HEK293 (cell line): ENCODE data around the gene C19orf53.

Experiments used
- CTCF ChIA-PET: fragments of 350-600 bp; formaldehyde crosslinking; extraction: SDS; loops from one replicate; lab custom pipeline; 2021; ENCODE audit warnings: antibody characterized with exemption; lab: Yijun Ruan, JAX
- POLR2A ChIA-PET: fragments of 300-600 bp; formaldehyde crosslinking; extraction: SDS; loops from one replicate; lab custom pipeline; 2020; ENCODE audit warnings: antibody characterized with exemption, inconsistent platforms; lab: Yijun Ruan, JAX
- H3K27ac ChIP-seq: fragments of 200-500 bp; sonication (Bioruptor generic); 2 replicates; pipeline ENCODE4 v1.5.1; 2014; ENCODE audit warnings: low read depth, low read length, control low read depth, inconsistent platforms; ENCODE audit errors: extremely low read depth
- H3K36me3 ChIP-seq, 2 experiments: fragments of 200-500 bp in 1 of 2; sonication (Bioruptor generic) in 1 of 2; 1 replicate in 1 of 2; 2 replicates in 1 of 2; pipeline ENCODE4 v1.5.1; 2014 to 2017; ENCODE audit warnings: inconsistent platforms in 2 of 2, low read length in 2 of 2; ENCODE audit not compliant: control insufficient read depth in 2 of 2, insufficient read depth in 1 of 2
- H3K4me1 ChIP-seq: fragments of 200-500 bp; sonication (Bioruptor generic); 2 replicates; pipeline ENCODE4 v1.5.1; 2014; ENCODE audit warnings: mild to moderate bottlenecking, low read length, inconsistent platforms; ENCODE audit not compliant: control insufficient read depth, insufficient read depth
- H3K4me3 ChIP-seq: 2 replicates; pipeline ENCODE4 v1.5.1; 2011; ENCODE audit warnings: low read depth, mild to moderate bottlenecking, control low read depth, low read length, moderate library complexity
- H3K9me3 ChIP-seq: fragments of 200-500 bp; sonication (Bioruptor generic); 2 replicates; pipeline ENCODE4 v1.5.1; 2014; ENCODE audit warnings: low read depth, low read length, inconsistent platforms; ENCODE audit not compliant: control insufficient read depth, insufficient read depth
- BCL11B ChIP-seq: fragments of 450-650 bp; formaldehyde crosslinking; IDR thresholded peaks from 2 replicates; pipeline ENCODE4 v1.5.1; 2016; ENCODE audit warnings: low read depth, missing biosample characterization, missing genetic modification characterization
- GLI4 ChIP-seq: fragments of 450-650 bp; formaldehyde crosslinking; IDR thresholded peaks from 2 replicates; pipeline ENCODE4 v1.5.1; 2016; ENCODE audit warnings: missing biosample characterization, missing genetic modification characterization
- KLF9 ChIP-seq: fragments of 450-650 bp; formaldehyde crosslinking; IDR thresholded peaks from 2 replicates; pipeline ENCODE4 v1.5.1; 2016; ENCODE audit warnings: missing biosample characterization, missing genetic modification characterization, low read depth
- RBAK ChIP-seq: fragments of 450-650 bp; formaldehyde crosslinking; IDR thresholded peaks from 2 replicates; pipeline ENCODE4 v1.5.1; 2016; ENCODE audit warnings: missing biosample characterization, missing genetic modification characterization
- SALL2 ChIP-seq: fragments of 450-650 bp; formaldehyde crosslinking; IDR thresholded peaks from 2 replicates; pipeline ENCODE4 v1.5.0; 2017; ENCODE audit warnings: missing biosample characterization, mild to moderate bottlenecking, missing genetic modification characterization, borderline replicate concordance
- SP3 ChIP-seq: fragments of 450-650 bp; formaldehyde crosslinking; IDR thresholded peaks from 2 replicates; pipeline ENCODE4 v1.5.1; 2016; ENCODE audit warnings: missing biosample characterization, missing genetic modification characterization
- TRIM28 ChIP-seq: IDR thresholded peaks from 2 replicates; pipeline ENCODE4 v1.6.1; 2011; ENCODE audit warnings: low read length, control low read depth, borderline replicate concordance
- ZBTB17 ChIP-seq: fragments of 450-650 bp; formaldehyde crosslinking; IDR thresholded peaks from 2 replicates; pipeline ENCODE4 v1.5.1; 2016; ENCODE audit warnings: missing biosample characterization, missing genetic modification characterization
- ZFP37 ChIP-seq: fragments of 450-650 bp; formaldehyde crosslinking; IDR thresholded peaks from 2 replicates; pipeline ENCODE4 v1.5.1; 2016; ENCODE audit warnings: missing biosample characterization, missing genetic modification characterization
- ZIC2 ChIP-seq: fragments of 450-650 bp; formaldehyde crosslinking; IDR thresholded peaks from 2 replicates; pipeline ENCODE4 v1.5.1; 2016; ENCODE audit warnings: missing biosample characterization, missing genetic modification characterization
- ZNF132 ChIP-seq: fragments of 450-650 bp; formaldehyde crosslinking; IDR thresholded peaks from 2 replicates; pipeline ENCODE4 v1.5.1; 2017; ENCODE audit warnings: missing biosample characterization, missing genetic modification characterization, borderline replicate concordance
- ZNF133 ChIP-seq: fragments of 450-650 bp; formaldehyde crosslinking; IDR thresholded peaks from 2 replicates; pipeline ENCODE4 v1.5.1; 2016; ENCODE audit warnings: missing biosample characterization, missing genetic modification characterization
- ZNF169 ChIP-seq: fragments of 450-650 bp; formaldehyde crosslinking; IDR thresholded peaks from 2 replicates; pipeline ENCODE4 v1.5.1; 2016; ENCODE audit warnings: missing biosample characterization, missing genetic modification characterization
- ZNF248 ChIP-seq: fragments of 450-650 bp; formaldehyde crosslinking; IDR thresholded peaks from 2 replicates; pipeline ENCODE4 v1.5.1; 2017; ENCODE audit warnings: missing biosample characterization, missing genetic modification characterization
- ZNF266 ChIP-seq: fragments of 450-650 bp; formaldehyde crosslinking; IDR thresholded peaks from 2 replicates; pipeline ENCODE4 v1.5.1; 2016; ENCODE audit warnings: missing biosample characterization, missing genetic modification characterization, low read depth
- ZNF416 ChIP-seq: fragments of 450-650 bp; formaldehyde crosslinking; IDR thresholded peaks from 2 replicates; pipeline ENCODE4 v1.5.1; 2016; ENCODE audit warnings: missing biosample characterization, missing genetic modification characterization
- ZNF426 ChIP-seq: fragments of 450-650 bp; formaldehyde crosslinking; IDR thresholded peaks from 2 replicates; pipeline ENCODE4 v1.5.1; 2017; ENCODE audit warnings: missing biosample characterization, missing genetic modification characterization, mild to moderate bottlenecking, inconsistent platforms, moderate library complexity
- ZNF514 ChIP-seq: fragments of 450-650 bp; formaldehyde crosslinking; IDR thresholded peaks from 2 replicates; pipeline ENCODE4 v1.5.1; 2016; ENCODE audit warnings: missing biosample characterization, missing genetic modification characterization
- ZNF600 ChIP-seq: fragments of 450-650 bp; formaldehyde crosslinking; IDR thresholded peaks from 2 replicates; pipeline ENCODE4 v1.5.1; 2016; ENCODE audit warnings: missing biosample characterization, missing genetic modification characterization
- ZNF624 ChIP-seq: fragments of 450-650 bp; formaldehyde crosslinking; IDR thresholded peaks from 2 replicates; pipeline ENCODE4 v1.5.1; 2017; ENCODE audit warnings: missing biosample characterization, missing genetic modification characterization
- ZNF629 ChIP-seq: fragments of 450-650 bp; formaldehyde crosslinking; IDR thresholded peaks from 2 replicates; pipeline ENCODE4 v1.5.1; 2017; ENCODE audit warnings: missing biosample characterization, missing genetic modification characterization
- ZNF660 ChIP-seq: fragments of 450-650 bp; IDR thresholded peaks from 2 replicates; pipeline ENCODE4 v1.5.1; 2018; ENCODE audit warnings: missing biosample characterization, mild to moderate bottlenecking, missing genetic modification characterization
- TF ChIP-seq, protein P1 (sequence below): fragments of 450-650 bp; formaldehyde crosslinking; IDR thresholded peaks from 2 replicates; pipeline ENCODE4 v1.5.1; 2016; ENCODE audit warnings: missing biosample characterization, missing genetic modification characterization, borderline replicate concordance
- TF ChIP-seq, protein P2 (sequence below): fragments of 450-650 bp; formaldehyde crosslinking; IDR thresholded peaks from 2 replicates; pipeline ENCODE4 v1.5.1; 2017; ENCODE audit warnings: missing biosample characterization, missing genetic modification characterization
- TF ChIP-seq, protein P3 (sequence below): fragments of 450-650 bp; formaldehyde crosslinking; IDR thresholded peaks from 2 replicates; pipeline ENCODE4 v1.5.1; 2016; ENCODE audit warnings: missing biosample characterization, missing genetic modification characterization
- TF ChIP-seq, protein P4 (sequence below): fragments of 450-650 bp; formaldehyde crosslinking; IDR thresholded peaks from 2 replicates; pipeline ENCODE4 v1.5.1; 2017; ENCODE audit warnings: missing biosample characterization, missing genetic modification characterization
- TF ChIP-seq, protein P5 (sequence below): fragments of 450-650 bp; formaldehyde crosslinking; IDR thresholded peaks from 2 replicates; pipeline ENCODE4 v1.5.1; 2016; ENCODE audit warnings: missing biosample characterization, missing genetic modification characterization, borderline replicate concordance

Gene C19orf53

DNA sequence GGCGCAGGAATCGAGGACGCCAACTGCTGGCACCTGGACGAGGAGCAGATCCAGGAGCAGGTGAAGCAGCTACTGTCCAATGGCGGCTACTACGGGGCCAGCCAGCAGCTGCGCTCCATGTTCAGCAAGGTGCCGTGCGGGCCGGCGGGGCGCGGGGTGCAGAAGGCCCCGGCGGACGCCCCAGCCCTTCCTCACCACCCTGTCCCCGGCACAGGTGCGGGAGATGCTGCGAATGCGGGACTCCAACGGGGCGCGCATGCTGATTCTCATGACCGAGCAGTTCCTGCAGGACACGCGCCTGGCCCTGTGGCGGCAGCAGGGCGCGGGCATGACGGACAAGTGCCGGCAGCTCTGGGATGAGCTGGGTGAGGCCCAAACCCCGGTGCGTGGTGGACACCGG lies 34.6 kb downstream of the C19orf53 start (continued):
- TF ChIP-seq, protein P1, sequence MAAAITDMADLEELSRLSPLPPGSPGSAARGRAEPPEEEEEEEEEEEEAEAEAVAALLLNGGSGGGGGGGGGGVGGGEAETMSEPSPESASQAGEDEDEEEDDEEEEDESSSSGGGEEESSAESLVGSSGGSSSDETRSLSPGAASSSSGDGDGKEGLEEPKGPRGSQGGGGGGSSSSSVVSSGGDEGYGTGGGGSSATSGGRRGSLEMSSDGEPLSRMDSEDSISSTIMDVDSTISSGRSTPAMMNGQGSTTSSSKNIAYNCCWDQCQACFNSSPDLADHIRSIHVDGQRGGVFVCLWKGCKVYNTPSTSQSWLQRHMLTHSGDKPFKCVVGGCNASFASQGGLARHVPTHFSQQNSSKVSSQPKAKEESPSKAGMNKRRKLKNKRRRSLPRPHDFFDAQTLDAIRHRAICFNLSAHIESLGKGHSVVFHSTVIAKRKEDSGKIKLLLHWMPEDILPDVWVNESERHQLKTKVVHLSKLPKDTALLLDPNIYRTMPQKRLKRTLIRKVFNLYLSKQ (tag by site-specific recombination), result no peak
- TF ChIP-seq, protein P2, sequence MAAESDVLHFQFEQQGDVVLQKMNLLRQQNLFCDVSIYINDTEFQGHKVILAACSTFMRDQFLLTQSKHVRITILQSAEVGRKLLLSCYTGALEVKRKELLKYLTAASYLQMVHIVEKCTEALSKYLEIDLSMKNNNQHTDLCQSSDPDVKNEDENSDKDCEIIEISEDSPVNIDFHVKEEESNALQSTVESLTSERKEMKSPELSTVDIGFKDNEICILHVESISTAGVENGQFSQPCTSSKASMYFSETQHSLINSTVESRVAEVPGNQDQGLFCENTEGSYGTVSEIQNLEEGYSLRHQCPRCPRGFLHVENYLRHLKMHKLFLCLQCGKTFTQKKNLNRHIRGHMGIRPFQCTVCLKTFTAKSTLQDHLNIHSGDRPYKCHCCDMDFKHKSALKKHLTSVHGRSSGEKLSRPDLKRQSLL, result no peak
- no peak for TF ChIP-seq ZBTB17 (tag by site-specific recombination)
- TF ChIP-seq ZNF426 (tag by site-specific recombination), result no peak
- TF ChIP-seq TRIM28, result no peak
- no peak for TF ChIP-seq KLF9

DNA sequence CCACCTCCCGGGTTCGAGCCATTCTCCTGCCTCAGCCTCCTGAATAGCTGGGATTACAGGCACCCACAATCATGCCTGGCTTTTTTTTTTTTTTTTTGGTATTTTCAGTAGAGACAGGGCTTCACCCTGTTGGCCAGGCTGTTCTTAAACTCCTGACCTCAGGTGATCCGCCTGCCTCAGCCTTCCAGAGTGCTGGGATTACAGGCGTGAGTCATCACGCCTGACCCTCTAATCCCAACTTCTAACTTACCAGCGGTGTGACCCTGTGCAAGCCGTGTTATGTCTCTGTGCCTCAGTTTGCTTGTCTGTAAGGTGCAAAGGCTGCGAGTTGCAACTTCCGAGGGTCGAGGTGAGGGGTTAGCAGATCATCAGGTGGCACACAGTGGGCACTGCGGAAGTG lies 38.3 kb downstream of the C19orf53 start:
- CTCF ChIA-PET, result no interaction called here
- no peaks in the 10 kb centered on the region for H3K4me1 ChIP-seq
- peaks cover 5 to 44% of the 10 kb centered on the region in 2 experiments; a peak in 2 of 3 replicates for H3K36me3 ChIP-seq
- H3K4me3 ChIP-seq, result no peak overlapping the region
- POLR2A ChIA-PET, result no interaction called here
- no peak overlapping the region for H3K27ac ChIP-seq
- TF ChIP-seq ZNF624, result no peak
- no peak for TF ChIP-seq ZNF600 (tag by site-specific recombination)
- TF ChIP-seq ZNF248 (tag by site-specific recombination), result no peak
- no peak for TF ChIP-seq ZNF169 (tag by site-specific recombination)
- TF ChIP-seq, protein P3, sequence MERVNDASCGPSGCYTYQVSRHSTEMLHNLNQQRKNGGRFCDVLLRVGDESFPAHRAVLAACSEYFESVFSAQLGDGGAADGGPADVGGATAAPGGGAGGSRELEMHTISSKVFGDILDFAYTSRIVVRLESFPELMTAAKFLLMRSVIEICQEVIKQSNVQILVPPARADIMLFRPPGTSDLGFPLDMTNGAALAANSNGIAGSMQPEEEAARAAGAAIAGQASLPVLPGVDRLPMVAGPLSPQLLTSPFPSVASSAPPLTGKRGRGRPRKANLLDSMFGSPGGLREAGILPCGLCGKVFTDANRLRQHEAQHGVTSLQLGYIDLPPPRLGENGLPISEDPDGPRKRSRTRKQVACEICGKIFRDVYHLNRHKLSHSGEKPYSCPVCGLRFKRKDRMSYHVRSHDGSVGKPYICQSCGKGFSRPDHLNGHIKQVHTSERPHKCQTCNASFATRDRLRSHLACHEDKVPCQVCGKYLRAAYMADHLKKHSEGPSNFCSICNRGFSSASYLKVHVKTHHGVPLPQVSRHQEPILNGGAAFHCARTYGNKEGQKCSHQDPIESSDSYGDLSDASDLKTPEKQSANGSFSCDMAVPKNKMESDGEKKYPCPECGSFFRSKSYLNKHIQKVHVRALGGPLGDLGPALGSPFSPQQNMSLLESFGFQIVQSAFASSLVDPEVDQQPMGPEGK (tag by site-specific recombination), result no peak
- TF ChIP-seq ZNF660, result no peak
- no peak for TF ChIP-seq KLF9
- TF ChIP-seq RBAK (tag by site-specific recombination), result no peak
- no peak for TF ChIP-seq GLI4 (tag by site-specific recombination)
- TF ChIP-seq ZNF629 (tag by site-specific recombination), result no peak
- no peak for TF ChIP-seq ZNF132 (tag by site-specific recombination)
- TF ChIP-seq ZNF133 (tag by site-specific recombination), result no peak
- TF ChIP-seq, protein P4, sequence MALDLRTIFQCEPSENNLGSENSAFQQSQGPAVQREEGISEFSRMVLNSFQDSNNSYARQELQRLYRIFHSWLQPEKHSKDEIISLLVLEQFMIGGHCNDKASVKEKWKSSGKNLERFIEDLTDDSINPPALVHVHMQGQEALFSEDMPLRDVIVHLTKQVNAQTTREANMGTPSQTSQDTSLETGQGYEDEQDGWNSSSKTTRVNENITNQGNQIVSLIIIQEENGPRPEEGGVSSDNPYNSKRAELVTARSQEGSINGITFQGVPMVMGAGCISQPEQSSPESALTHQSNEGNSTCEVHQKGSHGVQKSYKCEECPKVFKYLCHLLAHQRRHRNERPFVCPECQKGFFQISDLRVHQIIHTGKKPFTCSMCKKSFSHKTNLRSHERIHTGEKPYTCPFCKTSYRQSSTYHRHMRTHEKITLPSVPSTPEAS (tag by site-specific recombination), result no peak
- no peaks in the 10 kb centered on the region for H3K9me3 ChIP-seq

DNA sequence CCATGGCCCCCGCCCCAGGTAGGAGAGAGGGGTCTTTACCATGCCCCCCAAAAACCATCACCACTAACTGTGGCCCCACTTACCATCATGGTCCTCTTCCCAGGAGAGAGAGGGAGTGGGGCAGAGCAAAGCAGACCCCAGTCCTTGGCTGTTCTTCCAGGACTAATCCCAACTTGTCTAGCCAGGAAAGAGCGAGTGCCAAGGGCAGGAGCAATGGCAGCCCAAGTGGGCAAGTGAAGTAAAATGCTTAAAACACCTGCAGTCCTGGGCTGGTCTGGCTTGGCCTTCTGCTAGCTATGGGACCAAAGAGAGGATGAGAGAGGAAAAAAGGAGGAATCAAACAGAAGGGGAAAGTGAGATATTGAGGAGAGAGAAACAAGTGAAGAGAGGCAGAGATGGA lies 38.9 kb downstream of the C19orf53 start:
- no peak overlapping the region for H3K4me3 ChIP-seq
- H3K27ac ChIP-seq, result no peak overlapping the region
- no peaks in the 10 kb centered on the region for H3K4me1 ChIP-seq
- POLR2A ChIA-PET, result interaction anchor here (1.5 kb wide), 1 partner anchor 39 kb away, joined by 4 read pairs; the partner anchor contains the start of gene C19orf53
- peaks cover 5 to 40% of the 10 kb centered on the region in 2 experiments; a peak in 2 of 3 replicates for H3K36me3 ChIP-seq
- no peaks in the 10 kb centered on the region for H3K9me3 ChIP-seq
- CTCF ChIA-PET, result interaction anchor here (0.6 to 1.6 kb wide), 2 partner anchors 8 to 49 kb away, joined by 3 to 5 read pairs; no protein-coding TSS in a partner anchor
- TF ChIP-seq BCL11B, result no peak
- no peak for TF ChIP-seq SP3 (tag by site-specific recombination)
- TF ChIP-seq, protein P5, sequence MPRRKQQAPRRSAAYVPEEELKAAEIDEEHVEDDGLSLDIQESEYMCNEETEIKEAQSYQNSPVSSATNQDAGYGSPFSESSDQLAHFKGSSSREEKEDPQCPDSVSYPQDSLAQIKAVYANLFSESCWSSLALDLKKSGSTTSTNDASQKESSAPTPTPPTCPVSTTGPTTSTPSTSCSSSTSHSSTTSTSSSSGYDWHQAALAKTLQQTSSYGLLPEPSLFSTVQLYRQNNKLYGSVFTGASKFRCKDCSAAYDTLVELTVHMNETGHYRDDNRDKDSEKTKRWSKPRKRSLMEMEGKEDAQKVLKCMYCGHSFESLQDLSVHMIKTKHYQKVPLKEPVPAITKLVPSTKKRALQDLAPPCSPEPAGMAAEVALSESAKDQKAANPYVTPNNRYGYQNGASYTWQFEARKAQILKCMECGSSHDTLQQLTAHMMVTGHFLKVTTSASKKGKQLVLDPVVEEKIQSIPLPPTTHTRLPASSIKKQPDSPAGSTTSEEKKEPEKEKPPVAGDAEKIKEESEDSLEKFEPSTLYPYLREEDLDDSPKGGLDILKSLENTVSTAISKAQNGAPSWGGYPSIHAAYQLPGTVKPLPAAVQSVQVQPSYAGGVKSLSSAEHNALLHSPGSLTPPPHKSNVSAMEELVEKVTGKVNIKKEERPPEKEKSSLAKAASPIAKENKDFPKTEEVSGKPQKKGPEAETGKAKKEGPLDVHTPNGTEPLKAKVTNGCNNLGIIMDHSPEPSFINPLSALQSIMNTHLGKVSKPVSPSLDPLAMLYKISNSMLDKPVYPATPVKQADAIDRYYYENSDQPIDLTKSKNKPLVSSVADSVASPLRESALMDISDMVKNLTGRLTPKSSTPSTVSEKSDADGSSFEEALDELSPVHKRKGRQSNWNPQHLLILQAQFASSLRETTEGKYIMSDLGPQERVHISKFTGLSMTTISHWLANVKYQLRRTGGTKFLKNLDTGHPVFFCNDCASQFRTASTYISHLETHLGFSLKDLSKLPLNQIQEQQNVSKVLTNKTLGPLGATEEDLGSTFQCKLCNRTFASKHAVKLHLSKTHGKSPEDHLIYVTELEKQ (tag by site-specific recombination), result no peak
- TF ChIP-seq ZFP37, result no peak
- TF ChIP-seq ZNF266 (tag by site-specific recombination), result no peak
- TF ChIP-seq ZNF514, result no peak
- TF ChIP-seq ZNF416 (tag by site-specific recombination), result no peak
- no peak for TF ChIP-seq SALL2 (tag by site-specific recombination)
- TF ChIP-seq ZIC2 (tag by site-specific recombination), result no peak
